Natural killer cell treated with Interleukin-12 subunit alpha and Interleukin-12 subunit beta and Interleukin-15 and Interleukin-18, amount 100 ng/mL, for 72 hours (primary cell): Measurements from ENCODE around the gene STAG1. TPM values are rescaled to one million over a fixed set of nuclear protein-coding genes. Genes with fewer than 3 reads are reported as not detected.
"Not testable (repeated sequence)": the region's sequence is repeated elsewhere in the genome, so short reads cannot be mapped to it uniquely, and the experiment has no call there.

Experiments
- ATAC-seq, 2 donors: fragments of 150-1000 bp; cut with Tn5 transposase in 1 of 2; sonication (Bioruptor Pico), chemical (Tn5 transposase) in 1 of 2; 2 replicates each; pipeline ENCODE4 v1.10.0; 2021
- DNase-seq: peaks from one replicate; pipeline ENCODE4 v3.0.0; 2022; ENCODE audit warnings: low spot score
- H3K27ac Mint-ChIP-seq, 2 donors: 1 replicate in 1 of 2; 2 replicates in 1 of 2; pipeline ENCODE4 v1.8.0; 2022; ENCODE audit warnings: mixed read lengths in 2 of 2, mild to moderate bottlenecking in 1 of 2, moderate library complexity in 1 of 2
- H3K27me3 Mint-ChIP-seq, 2 donors: 1 replicate in 1 of 2; 2 replicates in 1 of 2; pipeline ENCODE4 v1.8.0; 2022; ENCODE audit warnings: mixed read lengths in 2 of 2
- H3K36me3 Mint-ChIP-seq: one replicate; pipeline ENCODE4 v1.8.0; 2022; ENCODE audit warnings: mixed read lengths
- H3K4me1 Mint-ChIP-seq, 2 donors: 1 replicate in 1 of 2; 2 replicates in 1 of 2; pipeline ENCODE4 v1.8.0; 2022; ENCODE audit warnings: low read depth in 2 of 2, mixed read lengths in 2 of 2, mild to moderate bottlenecking in 1 of 2
- H3K4me3 Mint-ChIP-seq: one replicate; pipeline ENCODE4 v1.8.0; 2022; ENCODE audit warnings: mixed read lengths
- H3K9me3 Mint-ChIP-seq: 2 replicates; pipeline ENCODE4 v1.8.0; 2022; ENCODE audit warnings: mixed read lengths
- total RNA-seq, 2 donors: library from RNA; stranded (reverse); gene quantifications; one replicate each; pipeline ENCODE4 v1.2.3, GENCODE V29; 2022

STAG1 gene
- total RNA-seq, 2 donors from 2014 or later: 48.7 to 88.7 TPM

GRCh38 chr3:136709775-136710174 is 42.4 kb downstream of the STAG1 start:
- H3K4me1 Mint-ChIP-seq: peaks cover 21 to 28% of the 10 kb centered on the region in 2 donors

GRCh38 chr3:136708333-136708985 is 43.7 kb downstream of the STAG1 start:
- no peak overlapping the region for H3K27ac Mint-ChIP-seq
- H3K4me3 Mint-ChIP-seq: no peak overlapping the region
- no peak for ATAC-seq
- peaks cover 8% of the 10 kb centered on the region for H3K36me3 Mint-ChIP-seq
- no peaks in the 10 kb centered on the region for H3K27me3 Mint-ChIP-seq
- no peaks in the 10 kb centered on the region for H3K9me3 Mint-ChIP-seq
- peaks cover 14 to 22% of the 10 kb centered on the region in 2 donors for H3K4me1 Mint-ChIP-seq
- DNase-seq: no peak

More at GRCh38 chr3:136709775-136710174, 42.4 kb downstream of the STAG1 start:
- H3K9me3 Mint-ChIP-seq, ATAC-seq, DNase-seq, H3K36me3 Mint-ChIP-seq, H3K27ac Mint-ChIP-seq, H3K27me3 Mint-ChIP-seq, H3K4me3 Mint-ChIP-seq: not testable (repeated sequence)

GRCh38 chr3:136703429-136703828 is 48.7 kb downstream of the STAG1 start:
- no peak overlapping the region for H3K27ac Mint-ChIP-seq
- no peak for ATAC-seq
- H3K4me3 Mint-ChIP-seq: no peak overlapping the region

GRCh38 chr3:136699271-136699828 is 52.8 kb downstream of the STAG1 start:
- Mint-ChIP-seq H3K9me3 (no peaks in the 10 kb centered on the region), H3K27ac (peak overlapping the region; percentile 14 to 38), H3K4me1 (peaks cover 42 to 60% of the 10 kb centered on the region in 2 donors), H3K27me3 (no peaks in the 10 kb centered on the region), H3K4me3 (no peak overlapping the region), H3K36me3 (peaks cover 21% of the 10 kb centered on the region)
- DNase-seq (no peak), ATAC-seq (no peak)

More at GRCh38 chr3:136703429-136703828, 48.7 kb downstream of the STAG1 start:
- DNase-seq: no peak
- no peaks in the 10 kb centered on the region for H3K27me3 Mint-ChIP-seq
- peaks cover 14% of the 10 kb centered on the region for H3K36me3 Mint-ChIP-seq
- H3K9me3 Mint-ChIP-seq: no peaks in the 10 kb centered on the region
- H3K4me1 Mint-ChIP-seq: peaks cover 36 to 40% of the 10 kb centered on the region in 2 donors

GRCh38 chr3:136698361-136698760 is 53.8 kb downstream of the STAG1 start:
- H3K4me3 Mint-ChIP-seq: no peak overlapping the region
- H3K4me1 Mint-ChIP-seq: peaks cover 50 to 69% of the 10 kb centered on the region in 2 donors
- H3K27ac Mint-ChIP-seq: no peak overlapping the region
- DNase-seq (no peak), ATAC-seq (no peak)
- peaks cover 31% of the 10 kb centered on the region for H3K36me3 Mint-ChIP-seq
- no peaks in the 10 kb centered on the region for H3K27me3 Mint-ChIP-seq
- H3K9me3 Mint-ChIP-seq: no peaks in the 10 kb centered on the region

GRCh38 chr3:136696797-136697196 is 55.4 kb downstream of the STAG1 start:
- Mint-ChIP-seq H3K4me3 (no peak overlapping the region), H3K9me3 (no peaks in the 10 kb centered on the region), H3K36me3 (peaks cover 38% of the 10 kb centered on the region), H3K4me1 (peaks cover 54 to 80% of the 10 kb centered on the region in 2 donors), H3K27ac (peak overlapping the region; percentile 12 to 34), H3K27me3 (no peaks in the 10 kb centered on the region)
- ATAC-seq: no peak
- no peak for DNase-seq

- H3K27me3 Mint-ChIP-seq: no peaks in the 10 kb centered on the region
- H3K27ac Mint-ChIP-seq: peak overlapping the region; percentile 78 to 95
- H3K4me1 Mint-ChIP-seq: peaks cover 61 to 74% of the 10 kb centered on the region in 2 donors
- peak overlapping the region; percentile 86 for H3K4me3 Mint-ChIP-seq
- DNase-seq (no peak), ATAC-seq (peak; percentile 76 to 80)
- peaks cover 32% of the 10 kb centered on the region for H3K36me3 Mint-ChIP-seq
- no peaks in the 10 kb centered on the region for H3K9me3 Mint-ChIP-seq
Measured at GRCh38 chr3:136694321-136694720, 57.9 kb downstream of the STAG1 start.

GRCh38 chr3:136690599-136690998 is 61.6 kb downstream of the STAG1 start:
- H3K9me3 Mint-ChIP-seq: no peaks in the 10 kb centered on the region
- DNase-seq (no peak), ATAC-seq (no peak)
- H3K27me3 Mint-ChIP-seq: no peaks in the 10 kb centered on the region
- peaks cover 59 to 64% of the 10 kb centered on the region in 2 donors for H3K4me1 Mint-ChIP-seq
- no peak overlapping the region for H3K4me3 Mint-ChIP-seq
- peak overlapping the region; percentile 1 to 6 for H3K27ac Mint-ChIP-seq
- peaks cover 27% of the 10 kb centered on the region for H3K36me3 Mint-ChIP-seq

- DNase-seq (no peak), ATAC-seq (no peak)
- no peak overlapping the region for H3K4me3 Mint-ChIP-seq
- peaks cover 40 to 42% of the 10 kb centered on the region in 2 donors for H3K4me1 Mint-ChIP-seq
- peaks cover 12% of the 10 kb centered on the region for H3K36me3 Mint-ChIP-seq
- H3K9me3 Mint-ChIP-seq: no peaks in the 10 kb centered on the region
- peak overlapping the region in 1 of 2 donors; percentile 15 for H3K27ac Mint-ChIP-seq
- H3K27me3 Mint-ChIP-seq: no peaks in the 10 kb centered on the region
Measured at GRCh38 chr3:136685882-136686281, 66.3 kb downstream of the STAG1 start.

- peaks cover 12% of the 10 kb centered on the region for H3K36me3 Mint-ChIP-seq
- peaks cover 23 to 25% of the 10 kb centered on the region in 2 donors for H3K4me1 Mint-ChIP-seq
- no peak overlapping the region for H3K27ac Mint-ChIP-seq
- H3K27me3 Mint-ChIP-seq: no peaks in the 10 kb centered on the region
- H3K4me3 Mint-ChIP-seq: no peak overlapping the region
- no peaks in the 10 kb centered on the region for H3K9me3 Mint-ChIP-seq
- ATAC-seq (no peak), DNase-seq (no peak)
Measured at GRCh38 chr3:136682740-136683312, 69.4 kb downstream of the STAG1 start.

- H3K9me3 Mint-ChIP-seq: no peaks in the 10 kb centered on the region
- no peak overlapping the region for H3K4me3 Mint-ChIP-seq
- H3K27me3 Mint-ChIP-seq: no peaks in the 10 kb centered on the region
- ATAC-seq: no peak
- H3K36me3 Mint-ChIP-seq: peaks cover 2% of the 10 kb centered on the region
- no peak overlapping the region for H3K27ac Mint-ChIP-seq
- DNase-seq: no peak
- peaks cover 18 to 21% of the 10 kb centered on the region in 2 donors for H3K4me1 Mint-ChIP-seq
Measured at GRCh38 chr3:136678981-136679380, 73.2 kb downstream of the STAG1 start.

- H3K4me1 Mint-ChIP-seq: peaks cover 37 to 40% of the 10 kb centered on the region in 2 donors
- DNase-seq: no peak
- H3K36me3 Mint-ChIP-seq: peaks cover 4% of the 10 kb centered on the region
- no peak overlapping the region for H3K27ac Mint-ChIP-seq
- H3K4me3 Mint-ChIP-seq: no peak overlapping the region
- no peak for ATAC-seq
- no peaks in the 10 kb centered on the region for H3K27me3 Mint-ChIP-seq
- H3K9me3 Mint-ChIP-seq: no peaks in the 10 kb centered on the region
Measured at GRCh38 chr3:136676009-136676408, 76.2 kb downstream of the STAG1 start.

- Mint-ChIP-seq H3K36me3 (peaks cover 4% of the 10 kb centered on the region), H3K4me1 (peaks cover 37 to 40% of the 10 kb centered on the region in 2 donors), H3K4me3 (no peak overlapping the region), H3K27ac (peak overlapping the region in 1 of 2 donors; percentile 19), H3K27me3 (no peaks in the 10 kb centered on the region), H3K9me3 (no peaks in the 10 kb centered on the region)
- DNase-seq (no peak), ATAC-seq (no peak)
Measured at GRCh38 chr3:136675150-136675858, 76.9 kb downstream of the STAG1 start.

GRCh38 chr3:136672457-136672856 is 79.7 kb downstream of the STAG1 start:
- ATAC-seq (no peak), DNase-seq (no peak)
- H3K4me1 Mint-ChIP-seq: peaks cover 37 to 40% of the 10 kb centered on the region in 2 donors
- no peaks in the 10 kb centered on the region for H3K9me3 Mint-ChIP-seq
- no peak overlapping the region for H3K4me3 Mint-ChIP-seq
- no peak overlapping the region for H3K27ac Mint-ChIP-seq
- H3K36me3 Mint-ChIP-seq: peaks cover 4% of the 10 kb centered on the region
- no peaks in the 10 kb centered on the region for H3K27me3 Mint-ChIP-seq
